Measurements from ENCODE around the gene KIAA1958.

Gene KIAA1958, protein sequence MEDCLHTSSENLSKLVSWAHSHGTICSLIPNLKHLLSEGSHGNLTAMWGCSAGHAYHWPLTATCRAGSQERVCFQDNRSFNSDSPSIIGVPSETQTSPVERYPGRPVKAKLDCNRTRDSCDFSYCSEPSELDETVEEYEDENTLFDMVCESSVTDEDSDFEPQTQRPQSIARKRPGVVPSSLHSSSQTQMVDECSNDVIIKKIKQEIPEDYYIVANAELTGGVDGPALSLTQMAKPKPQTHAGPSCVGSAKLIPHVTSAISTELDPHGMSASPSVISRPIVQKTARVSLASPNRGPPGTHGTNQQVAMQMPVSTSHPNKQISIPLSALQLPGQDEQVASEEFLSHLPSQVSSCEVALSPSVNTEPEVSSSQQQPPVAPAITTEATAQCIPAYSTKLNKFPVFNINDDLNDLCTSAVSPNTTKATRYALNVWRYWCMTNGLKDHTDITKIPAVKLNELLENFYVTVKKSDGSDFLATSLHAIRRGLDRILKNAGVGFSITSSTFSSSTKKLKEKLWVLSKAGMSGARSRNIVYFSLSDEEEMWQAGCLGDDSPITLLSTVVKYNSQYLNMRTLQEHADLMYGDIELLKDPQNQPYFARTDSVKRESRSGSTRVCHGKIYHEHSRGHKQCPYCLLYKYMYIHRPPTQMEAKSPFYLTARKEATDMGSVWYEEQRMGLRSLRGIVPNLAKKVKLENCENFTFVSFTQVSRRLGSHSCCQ

DNA sequence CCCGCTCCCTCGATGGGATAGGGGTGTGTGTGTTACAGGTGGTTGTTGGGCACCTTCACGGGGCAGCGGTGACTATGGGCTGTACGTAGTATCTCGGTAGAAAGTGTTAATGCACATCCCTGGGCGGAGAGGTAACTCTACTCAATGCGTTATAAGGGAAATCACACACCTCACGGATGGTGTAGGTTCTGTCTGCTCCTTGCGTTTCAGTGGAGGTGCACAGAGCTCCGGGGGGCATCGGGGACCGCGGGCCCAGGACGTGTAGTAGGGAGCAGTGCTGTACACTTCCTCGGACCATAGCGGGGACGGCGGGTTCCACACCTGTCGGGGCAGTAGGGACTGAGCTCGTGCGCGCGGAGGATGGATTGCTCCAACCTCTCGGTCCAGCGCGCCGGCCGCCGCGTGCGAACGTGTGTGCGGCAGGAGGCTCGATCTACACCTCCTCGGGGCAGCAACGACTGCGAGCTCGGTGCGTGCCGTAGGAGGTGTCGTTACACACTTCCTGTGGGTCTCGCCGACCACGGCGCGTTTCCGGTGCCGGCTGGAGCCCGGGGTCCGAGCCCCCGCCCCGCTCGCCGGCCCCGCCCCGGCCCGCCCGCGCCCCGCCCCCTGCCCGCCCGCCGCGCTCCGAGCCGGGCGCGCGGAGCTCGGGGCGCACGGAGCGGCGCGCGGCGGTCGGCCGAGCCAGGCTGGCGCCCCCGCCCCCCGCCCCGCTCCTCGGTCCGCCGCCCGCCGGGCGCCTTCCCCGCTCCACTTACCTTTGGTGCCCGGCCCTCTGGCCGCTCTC lies at the start of gene KIAA1958:
Gene KIAA1958, plus strand, starts transcription at position 607 of the 787 bp plus-strand sequence. CDS start 87,254 bp downstream, outside the sequence.
- Histone ChIP-seq H3F3A (ENCODE audit: insufficient read depth, low read length) (no peaks in the 10 kb centered on the region), H3K27me3 (ENCODE audit: insufficient read depth, low read length) (no peaks in the 10 kb centered on the region), H3K9me3 (ENCODE audit: low read length) (no peaks in the 10 kb centered on the region), H4K20me1 (ENCODE audit: insufficient read depth, low read length) (no peaks in the 10 kb centered on the region), H3K36me3 (ENCODE audit: insufficient read depth, low read length) (no peaks in the 10 kb centered on the region; the same call in 1 of the 2 replicates), H3K79me2 (ENCODE audit: insufficient read depth, low read length) (peaks cover 42% of the 10 kb centered on the region), H3K9ac (ENCODE audit: low read length) (peak within 1 kb of the TSS; percentile 96), H2AFZ (ENCODE audit: low read length) (no peak within 1 kb of the TSS; the same call in 1 of the 2 replicates), H3K9me2 (ENCODE audit: low read depth, low read length) (no peaks in the 10 kb centered on the region), H3K4me2 (ENCODE audit: low read length) (peak within 1 kb of the TSS; percentile 92), H3K4me1 (ENCODE audit: insufficient read depth, low read length, severe bottlenecking) (peaks cover 48% of the 10 kb centered on the region), H3K27ac (ENCODE audit: low read depth, low read length, poor library complexity, severe bottlenecking) (peak within 1 kb of the TSS; percentile 70), H3K4me3 (ENCODE audit: low read depth, low read length, poor library complexity, severe bottlenecking) (peak within 1 kb of the TSS; percentile 94)
- TF ChIP-seq, protein P1, sequence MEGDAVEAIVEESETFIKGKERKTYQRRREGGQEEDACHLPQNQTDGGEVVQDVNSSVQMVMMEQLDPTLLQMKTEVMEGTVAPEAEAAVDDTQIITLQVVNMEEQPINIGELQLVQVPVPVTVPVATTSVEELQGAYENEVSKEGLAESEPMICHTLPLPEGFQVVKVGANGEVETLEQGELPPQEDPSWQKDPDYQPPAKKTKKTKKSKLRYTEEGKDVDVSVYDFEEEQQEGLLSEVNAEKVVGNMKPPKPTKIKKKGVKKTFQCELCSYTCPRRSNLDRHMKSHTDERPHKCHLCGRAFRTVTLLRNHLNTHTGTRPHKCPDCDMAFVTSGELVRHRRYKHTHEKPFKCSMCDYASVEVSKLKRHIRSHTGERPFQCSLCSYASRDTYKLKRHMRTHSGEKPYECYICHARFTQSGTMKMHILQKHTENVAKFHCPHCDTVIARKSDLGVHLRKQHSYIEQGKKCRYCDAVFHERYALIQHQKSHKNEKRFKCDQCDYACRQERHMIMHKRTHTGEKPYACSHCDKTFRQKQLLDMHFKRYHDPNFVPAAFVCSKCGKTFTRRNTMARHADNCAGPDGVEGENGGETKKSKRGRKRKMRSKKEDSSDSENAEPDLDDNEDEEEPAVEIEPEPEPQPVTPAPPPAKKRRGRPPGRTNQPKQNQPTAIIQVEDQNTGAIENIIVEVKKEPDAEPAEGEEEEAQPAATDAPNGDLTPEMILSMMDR (IDR thresholded peaks at IDR 0.05; ENCODE audit: low read length): no peak
- TF ChIP-seq EZH2 (IDR thresholded peaks at IDR 0.05; ENCODE audit: borderline replicate concordance, low read length): no peak

DNA sequence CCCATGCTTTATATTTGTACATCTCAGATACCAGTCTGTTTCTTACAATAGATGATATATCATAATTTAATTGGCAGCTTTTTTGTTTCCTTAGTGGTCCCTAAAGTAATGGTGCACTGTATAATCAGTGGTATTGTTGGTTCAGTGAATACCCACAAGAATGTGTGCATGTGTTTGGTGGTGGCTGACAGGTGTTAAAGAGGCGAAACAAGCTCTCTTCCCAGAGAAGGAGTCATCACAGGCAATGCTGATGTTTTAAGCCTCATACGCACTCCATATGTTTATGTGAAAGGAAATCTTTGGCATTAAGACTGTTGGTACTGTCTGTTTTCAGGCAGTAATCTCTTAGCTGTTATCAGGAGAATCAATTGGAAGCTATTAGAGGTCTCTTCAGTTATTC lies 49.2 kb upstream of the KIAA1958 start:
- no peak for TF ChIP-seq EZH2 (IDR thresholded peaks at IDR 0.05; ENCODE audit: borderline replicate concordance, low read length)
- TF ChIP-seq, protein P1 (IDR thresholded peaks at IDR 0.05; ENCODE audit: low read length): no peak
- Histone ChIP-seq H3K27ac (ENCODE audit: low read depth, low read length, poor library complexity, severe bottlenecking) (no peak overlapping the region), H3K4me2 (ENCODE audit: low read length) (no peak overlapping the region), H2AFZ (ENCODE audit: low read length) (no peak overlapping the region), H3K9ac (ENCODE audit: low read length) (no peak overlapping the region), H3K4me1 (ENCODE audit: insufficient read depth, low read length, severe bottlenecking) (no peaks in the 10 kb centered on the region), H3K36me3 (ENCODE audit: insufficient read depth, low read length) (no peaks in the 10 kb centered on the region; the same call in 1 of the 2 replicates), H3K27me3 (ENCODE audit: insufficient read depth, low read length) (no peaks in the 10 kb centered on the region), H3K9me2 (ENCODE audit: low read depth, low read length) (no peaks in the 10 kb centered on the region), H3F3A (ENCODE audit: insufficient read depth, low read length) (no peaks in the 10 kb centered on the region), H3K9me3 (ENCODE audit: low read length) (no peaks in the 10 kb centered on the region), H4K20me1 (ENCODE audit: insufficient read depth, low read length) (no peaks in the 10 kb centered on the region), H3K79me2 (ENCODE audit: insufficient read depth, low read length) (no peaks in the 10 kb centered on the region), H3K4me3 (ENCODE audit: low read depth, low read length, poor library complexity, severe bottlenecking) (no peak overlapping the region)

DNA sequence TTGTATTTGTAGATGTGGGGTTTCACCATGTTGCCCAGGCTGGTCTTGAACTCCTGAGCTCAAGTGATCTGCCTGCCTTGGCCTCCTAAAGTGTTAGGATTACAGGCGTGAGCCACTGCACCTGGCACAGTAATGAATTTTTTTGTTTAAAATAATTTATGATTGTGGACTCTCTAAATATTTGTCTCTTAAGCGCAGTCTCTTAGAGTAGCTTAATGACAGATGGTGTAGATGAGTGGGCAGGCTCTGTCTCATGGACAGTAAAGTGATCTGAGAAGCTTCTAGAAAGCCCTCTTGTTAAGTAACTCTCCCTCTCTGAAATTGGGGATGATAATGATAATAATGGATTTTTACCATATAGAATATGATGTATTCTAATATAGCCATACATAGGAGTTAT lies 47.5 kb upstream of the KIAA1958 start:
- no peak overlapping the region for H3K27ac ChIP-seq (ENCODE audit: low read depth, low read length, poor library complexity, severe bottlenecking)
- no peak overlapping the region for H3K9ac ChIP-seq (ENCODE audit: low read length)
- no peak overlapping the region for H3K4me3 ChIP-seq (ENCODE audit: low read depth, low read length, poor library complexity, severe bottlenecking)
- no peaks in the 10 kb centered on the region for H3K79me2 ChIP-seq (ENCODE audit: insufficient read depth, low read length)
- H3K36me3 ChIP-seq (ENCODE audit: insufficient read depth, low read length): no peaks in the 10 kb centered on the region; the same call in 1 of the 2 replicates
- no peaks in the 10 kb centered on the region for H3K27me3 ChIP-seq (ENCODE audit: insufficient read depth, low read length)
- no peaks in the 10 kb centered on the region for H3K4me1 ChIP-seq (ENCODE audit: insufficient read depth, low read length, severe bottlenecking)
- no peaks in the 10 kb centered on the region for H3K9me3 ChIP-seq (ENCODE audit: low read length)
- TF ChIP-seq, protein P1 (IDR thresholded peaks at IDR 0.05; ENCODE audit: low read length): no peak
- no peak for TF ChIP-seq EZH2 (IDR thresholded peaks at IDR 0.05; ENCODE audit: borderline replicate concordance, low read length)
- no peaks in the 10 kb centered on the region for H4K20me1 ChIP-seq (ENCODE audit: insufficient read depth, low read length)
- H3K9me2 ChIP-seq (ENCODE audit: low read depth, low read length): no peaks in the 10 kb centered on the region
- no peak overlapping the region for H2AFZ ChIP-seq (ENCODE audit: low read length)
- H3K4me2 ChIP-seq (ENCODE audit: low read length): no peak overlapping the region
- no peaks in the 10 kb centered on the region; the same call in 1 of the 2 replicates for H3F3A ChIP-seq (ENCODE audit: insufficient read depth, low read length)
